Measurements from ENCODE around the gene DNASE2.

- no peak for TF ChIP-seq CTCF (IDR thresholded peaks at IDR 0.05)
- TF ChIP-seq POLR2AphosphoS5 (IDR thresholded peaks at IDR 0.05): no peak
- no peak for TF ChIP-seq EP300 (IDR thresholded peaks at IDR 0.05)
- no peak for TF ChIP-seq POLR2A (IDR thresholded peaks at IDR 0.05)
Measured at GRCh38 chr19:12834566-12834943, 46.7 kb downstream of the DNASE2 start, which contains the start of gene RTBDN.
